HG03457 (cell line): ENCODE measurements around the gene AGBL4.

Source experiments
- ATAC-seq: cut with Tn5 transposase; IDR thresholded peaks from one replicate; pipeline ENCODE4 v1.9.1; 2021; ENCODE audit warnings: moderate number of reproducible peaks; ENCODE audit not compliant: unreplicated experiment

Gene AGBL4

DNA sequence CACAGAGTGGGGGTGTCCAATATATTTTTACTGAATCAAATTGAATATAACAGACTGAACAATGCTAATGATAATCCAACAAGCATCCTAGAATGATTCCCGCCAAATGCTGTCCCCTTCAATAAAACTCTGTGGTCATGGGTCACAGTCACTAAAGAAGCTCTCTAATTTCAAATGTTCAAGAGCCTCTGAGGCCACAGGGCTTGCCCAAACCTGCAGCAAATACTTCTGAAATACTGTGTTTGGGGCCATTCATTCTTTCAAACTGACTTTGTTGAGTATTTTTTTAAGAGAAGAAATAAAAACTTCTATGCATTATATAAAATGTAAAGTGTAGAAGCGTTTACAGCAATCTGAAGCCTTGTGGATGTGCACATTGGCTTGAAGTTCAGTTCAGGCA, 1239.5 kb downstream of the AGBL4 start:
- ATAC-seq: no peak

DNA sequence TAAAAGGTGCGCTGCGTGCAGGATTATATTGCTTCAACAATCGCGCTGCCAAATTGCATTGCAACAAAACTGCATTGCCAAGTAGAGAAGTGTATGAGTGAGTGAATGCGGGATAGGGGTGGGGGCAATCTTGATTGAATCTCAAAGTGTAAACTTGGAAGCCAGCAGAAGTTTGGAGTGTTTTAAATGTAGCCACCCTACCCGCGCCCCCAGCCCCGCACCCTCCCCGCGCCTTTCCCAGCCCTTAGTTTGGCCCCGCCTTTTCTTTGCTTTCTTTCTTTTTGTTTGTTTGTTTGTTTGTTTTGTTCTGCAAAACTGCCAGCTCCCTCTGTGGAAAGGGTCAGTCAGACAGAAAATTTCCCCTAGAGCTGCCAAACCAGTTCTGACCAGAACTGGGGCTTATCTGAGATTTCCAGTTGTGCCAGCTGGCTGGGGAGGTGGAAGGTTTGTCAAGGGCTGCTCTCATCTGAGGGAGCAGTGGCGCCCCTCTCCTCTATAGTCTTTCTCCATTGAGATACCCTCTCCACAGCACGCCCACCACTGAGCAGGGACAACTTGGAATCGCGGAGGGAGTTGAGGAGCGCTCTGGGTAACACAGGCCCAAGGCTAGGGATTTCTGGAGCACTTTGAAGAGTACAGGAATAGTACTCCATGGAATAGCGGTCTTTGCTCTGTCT, 1246.4 kb downstream of the AGBL4 start:
- ATAC-seq: no peak

DNA sequence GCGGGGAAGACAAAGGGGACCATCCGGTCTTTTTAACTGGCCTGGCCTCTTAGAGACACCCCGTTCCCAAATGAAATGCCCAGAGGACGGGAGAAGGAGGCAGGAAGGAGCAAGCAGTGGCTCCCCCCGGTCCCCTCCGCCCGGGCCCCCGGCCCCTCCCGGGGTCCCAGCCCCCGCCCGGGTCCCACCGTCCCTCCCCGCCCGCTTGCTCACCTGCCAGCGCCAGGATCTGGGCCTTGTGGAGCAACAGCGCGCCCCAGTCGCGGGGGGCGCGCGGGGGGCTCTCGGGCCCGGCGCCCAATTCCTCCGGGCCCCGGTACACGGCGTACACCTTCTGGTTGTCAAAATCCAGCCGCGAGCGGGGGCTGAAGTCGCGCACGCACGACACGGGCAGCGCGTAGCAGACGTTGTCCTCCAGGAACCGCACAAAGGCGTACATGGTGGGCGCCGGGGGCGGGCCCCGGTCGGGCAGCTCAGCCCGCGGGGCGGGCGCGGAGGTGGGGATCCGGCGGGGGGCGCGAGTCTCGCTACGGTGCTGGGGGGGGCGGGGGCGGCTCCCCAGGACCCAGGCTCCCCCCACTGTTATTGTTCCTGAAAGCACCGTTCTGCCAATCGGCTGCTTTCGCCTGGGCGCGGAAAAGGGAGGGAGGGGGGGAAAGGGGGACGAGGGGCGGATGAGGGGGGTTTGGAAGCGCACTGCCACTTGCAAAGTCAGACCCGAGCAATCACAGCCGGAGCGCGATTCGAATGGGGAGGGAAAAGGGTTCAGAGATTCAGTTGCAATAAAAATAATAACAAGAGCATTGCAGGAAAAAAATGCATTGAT, 1247.1 kb downstream of the AGBL4 start, which contains the start of gene BEND5:
BEND5 (minus strand) TSS at position 499 of the 826 bp plus-strand sequence; CDS start at position 439, 60 bp downstream.
- ATAC-seq: no peak

DNA sequence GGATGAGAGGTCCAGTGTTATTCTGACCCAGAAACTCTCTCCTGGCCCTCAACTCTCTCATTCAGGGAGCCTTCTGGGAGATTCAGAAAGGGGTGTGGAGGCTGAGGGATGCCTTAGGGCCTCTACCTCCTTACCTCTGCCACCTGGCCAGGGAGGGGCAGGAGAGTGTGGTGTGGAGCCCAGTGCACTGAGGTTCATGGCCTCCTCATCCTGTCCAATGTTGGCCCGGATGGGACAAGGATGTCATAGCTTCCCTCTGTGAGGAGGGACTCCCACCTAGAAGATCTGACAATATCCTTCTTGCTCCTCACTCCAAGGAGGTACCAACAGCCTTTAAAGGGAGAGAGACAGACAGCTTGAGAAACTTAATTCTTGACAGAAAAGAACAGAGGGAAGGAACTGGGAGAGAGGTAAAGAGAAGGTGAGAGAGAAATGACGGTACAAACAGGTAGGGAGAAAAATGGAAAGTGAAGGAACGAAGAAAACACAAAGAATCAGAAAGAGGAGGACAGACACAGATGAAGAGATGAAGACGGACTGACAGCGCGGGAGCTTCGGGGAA, 1247.8 kb downstream of the AGBL4 start:
- ATAC-seq: no peak

DNA sequence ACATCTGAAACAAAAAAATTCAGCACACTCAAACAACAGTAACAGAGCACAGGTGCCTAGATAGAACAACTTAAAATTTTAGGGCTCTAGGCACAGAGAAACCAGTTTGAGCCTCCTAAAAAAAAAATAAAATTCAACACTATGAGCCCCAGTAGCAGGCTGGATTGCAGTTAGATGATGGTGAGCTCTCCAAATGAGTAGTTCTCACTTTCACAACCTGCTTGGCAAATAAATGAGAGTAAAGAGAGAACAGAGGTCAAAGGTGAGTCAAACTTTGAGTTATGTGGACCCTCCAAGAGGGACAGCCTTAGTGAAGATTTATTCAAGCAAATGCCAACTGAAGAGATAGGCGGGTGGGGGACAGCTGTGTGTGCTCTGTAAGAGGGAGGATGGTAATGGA, 1250.6 kb downstream of the AGBL4 start:
- peak; percentile 55 for ATAC-seq

DNA sequence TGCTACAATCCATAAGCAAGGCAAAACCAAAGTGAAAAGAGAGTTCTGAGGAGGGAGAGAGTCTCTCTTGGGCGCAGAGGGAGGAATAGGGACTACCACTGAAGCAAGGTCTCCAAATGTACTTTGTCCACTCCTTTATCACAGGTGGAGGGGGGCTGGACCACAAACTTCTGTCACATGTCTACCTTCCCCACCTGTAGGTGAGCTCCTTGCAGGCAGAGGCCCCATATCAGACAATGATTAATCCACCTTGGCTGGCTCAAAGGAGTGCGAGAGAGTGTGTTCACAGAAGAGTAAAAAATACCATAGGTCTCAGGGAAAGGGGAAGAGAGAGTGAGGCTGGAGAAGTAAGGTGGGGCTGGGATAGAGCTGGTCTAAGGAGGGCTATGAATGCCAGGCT, 1251.5 kb downstream of the AGBL4 start:
- no peak for ATAC-seq

DNA sequence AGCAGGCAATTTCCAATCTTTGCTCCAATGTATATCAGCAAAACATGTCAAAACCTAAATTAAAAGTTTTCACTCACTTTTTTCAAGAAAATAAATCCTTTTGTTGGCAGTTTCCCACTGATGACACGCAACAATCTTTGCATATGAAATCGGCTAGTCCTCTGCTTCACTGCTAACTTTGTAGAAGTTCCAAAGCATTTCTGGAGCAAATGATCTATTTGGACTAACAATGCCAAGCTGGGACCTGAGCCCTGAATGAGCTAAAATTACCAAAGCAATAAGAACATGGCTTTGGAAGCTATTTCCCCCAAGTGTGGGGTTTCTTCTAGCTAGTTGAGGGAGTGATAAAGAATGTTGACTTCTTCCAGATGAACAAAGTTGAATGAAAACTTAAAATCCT, 1252.2 kb downstream of the AGBL4 start:
- no peak for ATAC-seq

DNA sequence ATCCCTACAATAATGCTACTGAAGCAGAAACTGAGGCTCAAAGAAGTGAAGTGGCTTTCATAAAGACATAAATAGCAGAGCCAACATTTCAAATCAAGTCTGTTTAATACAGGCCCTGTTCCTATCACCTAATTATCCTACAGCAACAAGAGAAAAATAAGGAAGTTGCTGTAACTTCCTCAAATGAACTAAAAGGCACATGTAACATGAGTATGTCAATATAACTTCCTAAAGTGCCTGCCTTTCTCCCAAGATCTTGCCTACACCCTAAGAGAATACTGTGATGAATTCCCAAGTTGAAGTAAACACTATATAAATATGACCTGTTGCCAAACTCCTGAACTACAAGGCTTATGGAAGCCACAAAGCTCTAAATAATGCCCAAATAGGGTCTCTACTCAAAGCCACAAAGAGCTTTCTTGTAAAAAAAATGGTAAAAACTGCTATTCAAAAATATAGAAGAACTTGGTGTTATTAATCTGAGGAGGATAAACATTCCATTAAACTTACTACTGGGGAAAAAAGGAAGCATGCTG, 1255.7 kb downstream of the AGBL4 start:
- ATAC-seq: no peak

DNA sequence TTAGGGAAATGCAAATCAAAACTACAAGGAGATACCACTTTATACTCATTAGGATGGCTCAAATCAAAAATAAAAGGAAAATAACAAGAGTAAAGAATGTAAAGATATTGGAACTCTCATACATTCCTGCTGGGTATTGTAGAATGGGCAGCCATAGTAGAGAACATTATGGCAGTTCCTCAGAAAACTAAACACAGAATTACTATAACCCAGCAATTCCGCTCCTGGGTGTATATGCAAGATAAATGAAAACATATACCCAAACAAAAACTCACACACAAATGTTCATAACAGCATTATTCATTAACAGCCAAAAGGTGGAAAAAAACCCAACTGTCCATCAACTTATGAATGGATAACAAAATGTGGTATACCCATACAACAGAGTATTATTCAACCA, 1258.4 kb downstream of the AGBL4 start:
- no peak for ATAC-seq

DNA sequence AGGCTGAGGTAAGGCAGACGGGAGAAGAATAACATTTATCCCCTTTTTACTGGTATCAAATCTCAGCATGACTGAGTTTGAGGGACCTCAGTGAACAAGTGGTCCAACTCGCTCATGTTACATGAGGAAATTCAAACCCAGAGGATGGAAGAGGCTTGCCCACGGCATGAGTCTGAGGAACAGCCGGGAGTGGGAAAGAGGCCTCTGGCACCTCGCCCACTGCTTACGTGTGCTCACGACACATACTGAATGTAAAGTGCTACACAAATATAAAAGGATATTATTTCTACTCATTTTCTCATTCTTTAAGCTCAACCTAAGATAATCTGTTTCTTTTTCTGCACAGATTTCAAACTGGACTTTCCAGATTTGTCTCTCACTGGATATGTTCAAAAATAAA, 1261.8 kb downstream of the AGBL4 start:
- no peak for ATAC-seq

DNA sequence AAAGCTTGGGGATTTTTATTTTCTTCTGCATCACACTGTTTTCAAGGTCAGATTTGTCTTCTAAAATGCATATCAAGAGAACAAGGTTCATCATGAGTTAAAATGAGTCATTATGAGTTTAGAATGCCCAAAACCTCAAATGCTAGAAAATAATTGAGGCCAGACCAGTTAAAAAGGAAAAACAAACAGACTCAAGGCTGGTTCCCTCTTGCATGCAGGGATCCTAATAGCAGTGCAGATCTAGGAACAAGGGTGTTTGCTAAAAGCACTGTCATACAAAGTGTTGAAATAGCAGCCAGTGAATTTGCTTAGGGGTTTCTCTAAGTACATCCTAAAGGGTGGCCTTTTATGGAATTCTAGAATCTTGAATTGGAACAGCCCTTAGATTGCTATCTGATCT, 1262.3 kb downstream of the AGBL4 start:
- no peak for ATAC-seq

DNA sequence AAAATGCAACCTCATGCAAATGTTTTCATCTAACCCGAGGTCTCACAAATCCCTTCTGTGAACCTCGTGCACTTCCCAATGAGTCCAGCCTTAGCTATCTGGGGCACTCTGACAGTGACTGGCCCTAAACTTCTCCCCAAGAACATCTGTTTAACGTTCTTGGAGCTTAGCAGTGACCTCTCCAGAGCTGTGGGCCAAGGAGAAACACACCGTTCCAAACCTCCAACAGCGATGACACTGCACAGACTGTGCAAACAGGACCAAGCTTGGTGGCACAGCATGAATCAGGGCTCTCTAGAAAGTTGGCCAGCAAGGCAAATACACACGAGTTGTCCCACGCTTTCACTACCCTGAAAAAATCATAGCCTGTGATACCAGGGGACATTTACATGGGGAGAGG, 1262.9 kb downstream of the AGBL4 start:
- no peak for ATAC-seq

DNA sequence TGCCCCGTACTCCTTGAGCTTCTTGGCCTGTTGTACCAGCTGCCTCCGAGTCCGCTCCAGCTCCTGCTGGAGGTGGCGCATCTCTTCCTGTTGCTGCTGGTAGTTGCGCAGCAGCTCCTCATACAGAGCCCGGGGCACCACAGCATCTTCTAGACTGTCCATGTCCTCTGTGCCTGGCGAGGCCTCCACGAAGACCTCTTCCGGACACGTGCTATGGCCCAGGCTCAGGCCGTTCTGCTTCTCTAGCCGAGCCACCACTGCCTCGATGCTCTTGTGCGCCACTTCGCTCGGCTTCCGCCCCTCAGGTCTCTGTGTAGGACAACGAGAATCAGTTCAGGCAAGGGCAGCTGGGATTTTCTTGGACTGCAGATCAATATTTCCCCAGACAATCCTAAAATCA, 1264.8 kb downstream of the AGBL4 start:
- ATAC-seq: no peak

DNA sequence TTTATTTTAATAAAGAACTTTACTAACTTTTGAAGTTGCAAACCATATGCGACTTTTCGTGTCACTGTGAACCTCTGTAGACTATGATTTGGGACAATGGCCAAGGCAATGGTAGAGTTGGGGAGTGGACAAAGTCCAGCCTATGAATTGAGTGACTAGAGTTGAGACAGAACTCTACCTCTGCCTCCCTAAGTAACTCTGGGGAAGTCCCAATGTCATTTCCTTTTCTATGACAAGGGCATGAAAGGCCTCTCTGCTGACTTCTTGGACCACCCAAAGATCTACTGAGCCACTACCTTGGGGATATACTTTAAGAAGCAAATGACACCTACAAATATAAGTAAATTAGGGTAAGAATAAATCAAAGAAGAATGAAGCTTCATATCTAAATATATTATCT, 1266.4 kb downstream of the AGBL4 start:
- ATAC-seq: no peak

DNA sequence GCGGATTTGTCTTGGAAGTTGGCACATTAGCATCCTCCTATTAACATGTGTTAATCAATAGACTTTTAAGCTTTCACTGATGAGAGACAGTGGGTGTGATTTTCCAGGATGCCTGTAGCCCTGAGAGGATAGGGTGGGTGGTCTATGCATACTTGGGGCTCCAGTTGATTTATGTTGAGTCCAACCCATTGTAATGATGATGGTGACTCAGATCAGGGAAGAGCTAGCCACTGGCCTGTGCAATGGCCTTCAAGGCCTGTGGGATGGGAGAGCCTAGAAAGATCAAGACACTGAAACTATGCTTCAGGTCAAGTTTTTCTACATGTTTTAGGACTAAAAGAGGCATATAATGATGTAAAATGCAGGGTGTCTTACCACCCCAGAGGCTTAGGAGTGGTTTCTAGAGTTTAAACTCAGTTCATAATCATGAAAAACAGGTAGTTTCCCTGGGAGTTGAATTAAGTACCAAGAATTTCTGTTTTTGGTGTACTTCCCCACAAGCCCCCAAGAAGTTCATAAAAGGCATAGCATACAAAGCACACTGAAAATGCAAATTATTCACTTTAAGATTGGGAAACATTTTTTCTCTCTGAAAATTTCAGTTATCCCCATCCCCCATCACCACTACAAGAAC, 1267.0 kb downstream of the AGBL4 start:
- ATAC-seq: no peak

DNA sequence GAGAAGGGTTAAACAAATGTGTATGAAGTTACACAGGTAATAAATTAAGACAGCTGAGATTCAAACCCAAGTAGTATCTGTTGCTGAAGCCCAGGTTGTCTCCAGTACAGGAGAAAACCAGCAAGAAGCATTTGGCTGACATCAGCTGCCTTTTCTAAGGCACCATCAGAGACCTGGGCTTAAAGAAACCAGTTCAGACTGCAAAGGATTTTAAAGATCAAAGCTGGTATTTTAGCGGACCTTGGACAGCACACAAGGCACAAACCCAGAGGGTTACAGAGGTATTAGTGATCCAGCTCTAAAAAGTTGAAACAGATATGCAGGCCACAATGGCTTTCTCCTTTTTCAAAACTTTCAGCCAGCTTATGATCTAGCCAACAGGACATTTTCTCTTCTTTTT, 1270.5 kb downstream of the AGBL4 start:
- ATAC-seq: no peak

DNA sequence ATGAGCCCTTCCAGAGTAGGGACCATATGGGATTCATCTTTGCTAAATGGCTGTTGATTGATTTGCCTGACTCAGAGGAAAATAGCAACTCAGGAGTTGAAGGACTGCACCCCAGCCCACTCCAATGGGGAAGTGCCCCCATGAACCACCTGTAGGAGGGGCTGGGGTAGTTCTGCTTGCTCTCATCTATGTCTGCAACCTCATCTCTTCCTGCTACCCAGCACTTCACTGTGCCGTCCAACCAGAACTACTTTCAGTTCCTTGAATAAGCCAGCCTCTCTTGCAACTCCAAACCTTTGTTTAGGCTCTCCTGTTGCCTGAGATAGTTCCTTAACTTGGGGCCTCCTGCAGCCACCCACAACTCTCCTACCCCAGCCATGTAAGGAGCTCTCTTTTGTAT, 1273.6 kb downstream of the AGBL4 start:
- peak; percentile 84 for ATAC-seq

DNA sequence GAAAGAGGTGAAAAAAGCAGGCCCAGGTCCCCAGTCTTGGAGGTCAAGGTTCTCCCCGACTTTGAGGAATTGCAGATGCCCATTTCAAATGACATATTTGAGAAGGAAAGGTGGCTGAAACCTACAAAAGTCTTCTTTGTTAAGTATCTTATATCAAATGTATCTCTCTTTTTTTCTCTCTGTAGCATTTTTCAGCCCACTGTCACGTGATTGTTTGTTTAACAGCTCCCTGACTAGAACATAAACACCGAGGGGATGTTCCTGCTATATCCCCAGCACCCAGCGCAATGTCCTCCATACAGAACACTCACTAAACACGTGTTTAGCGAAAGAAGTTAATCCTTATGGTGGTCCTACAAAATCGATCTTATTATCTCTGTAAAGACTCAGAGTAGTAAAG, 1274.7 kb downstream of the AGBL4 start:
- no peak for ATAC-seq

DNA sequence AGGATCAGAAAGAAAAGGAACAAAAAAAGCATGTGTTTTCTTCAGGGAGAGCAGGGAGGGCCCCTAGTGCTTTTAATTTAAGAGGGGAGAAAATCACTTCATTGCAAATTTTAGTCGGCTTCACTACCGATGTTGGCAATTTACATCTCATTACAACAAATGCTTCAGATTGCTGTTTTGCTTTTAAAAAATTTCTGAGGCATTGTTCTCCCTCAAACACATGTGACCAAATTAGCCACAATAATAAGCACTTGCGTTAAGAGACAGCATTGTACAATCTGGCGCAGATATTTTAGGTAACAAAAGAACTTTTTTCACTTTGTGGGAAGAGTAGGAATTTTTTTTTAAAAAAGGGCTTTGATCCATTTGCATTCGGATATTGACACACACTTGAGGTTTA, 1276.8 kb downstream of the AGBL4 start:
- ATAC-seq: no peak

DNA sequence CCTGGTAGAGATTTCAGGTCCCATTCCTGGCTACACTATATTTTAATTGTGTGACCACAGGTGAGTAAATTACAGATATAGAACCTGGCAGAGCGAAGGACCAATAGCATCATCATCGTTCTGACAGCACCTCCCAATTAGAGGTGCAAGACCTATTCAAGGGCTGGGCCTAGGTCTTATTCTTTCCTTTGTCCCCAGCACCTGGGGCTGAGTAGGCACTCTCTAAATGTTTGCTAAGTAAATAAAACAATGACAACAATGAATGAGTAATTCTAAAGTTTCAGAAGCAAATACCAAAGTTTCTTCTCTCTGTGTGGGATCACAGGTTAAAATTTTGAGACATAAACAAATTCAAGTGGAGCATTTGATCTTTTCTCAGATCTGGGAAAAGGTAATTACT, 1279.7 kb downstream of the AGBL4 start:
- no peak for ATAC-seq

DNA sequence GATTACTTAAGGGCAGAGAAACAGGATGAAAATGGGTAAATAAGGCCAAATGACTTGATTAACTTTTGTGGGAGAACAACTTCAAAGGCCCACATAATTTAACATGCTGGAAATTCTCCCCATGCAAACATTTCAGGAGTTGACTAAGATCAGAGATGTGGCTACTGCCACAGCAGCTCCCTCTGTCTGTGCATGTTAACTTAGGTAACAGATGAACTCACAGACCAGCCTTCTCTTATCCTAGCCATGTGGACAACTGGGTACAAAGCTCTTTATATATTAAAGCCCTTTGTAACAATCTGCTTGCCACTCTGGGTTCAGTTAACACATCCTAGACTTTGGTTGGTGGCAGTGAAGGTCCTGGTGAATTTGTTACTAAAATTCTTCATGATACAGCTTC, 1280.3 kb downstream of the AGBL4 start:
- ATAC-seq: no peak
